Measurements from ENCODE around the gene CAMSAP3.

Gene CAMSAP3

GRCh38 chr19:7595466-7596133 is at the start of gene CAMSAP3:
TSS of gene CAMSAP3 (plus strand) at chr19:7595863. CDS start at chr19:7596003, 140 bp downstream.
- Histone ChIP-seq H3K4me3 (ENCODE audit: low read length) (peak within 1 kb of the TSS; percentile 80), H3K27ac (ENCODE audit: low read length) (no peak within 1 kb of the TSS), H3K4me1 (ENCODE audit: insufficient read depth, low read length) (no peaks in the 10 kb centered on the region; the same call in 1 of the 2 replicates), H3K36me3 (ENCODE audit: insufficient read depth, low read depth, low read length) (no peaks in the 10 kb centered on the region), H3K9ac (ENCODE audit: low read depth, low read length) (peak within 1 kb of the TSS; percentile 69; the same call in 1 of the 2 replicates), H3K27me3 (ENCODE audit: insufficient read depth, low read length) (peaks cover 26% of the 10 kb centered on the region), H3K9me3 (ENCODE audit: insufficient read depth, low read depth, low read length) (no peaks in the 10 kb centered on the region)

- Histone ChIP-seq H3K4me1 (ENCODE audit: insufficient read depth, low read length) (no peaks in the 10 kb centered on the region), H3K27ac (ENCODE audit: low read length) (no peak overlapping the region), H3K36me3 (ENCODE audit: insufficient read depth, low read depth, low read length) (peaks cover 26% of the 10 kb centered on the region), H3K9ac (ENCODE audit: low read depth, low read length) (no peak overlapping the region), H3K9me3 (ENCODE audit: insufficient read depth, low read depth, low read length) (no peaks in the 10 kb centered on the region), H3K4me3 (ENCODE audit: low read length) (no peak overlapping the region), H3K27me3 (ENCODE audit: insufficient read depth, low read length) (no peaks in the 10 kb centered on the region)
Measured at GRCh38 chr19:7545904-7546303, 49.8 kb upstream of the CAMSAP3 start.

GRCh38 chr19:7547159-7547558 is 48.5 kb upstream of the CAMSAP3 start:
- no peak overlapping the region for H3K27ac ChIP-seq (ENCODE audit: low read length)
- H3K4me3 ChIP-seq (ENCODE audit: low read length): no peak overlapping the region
- no peaks in the 10 kb centered on the region for H3K9me3 ChIP-seq (ENCODE audit: insufficient read depth, low read depth, low read length)
- no peak overlapping the region for H3K9ac ChIP-seq (ENCODE audit: low read depth, low read length)
- H3K36me3 ChIP-seq (ENCODE audit: insufficient read depth, low read depth, low read length): peaks cover 18% of the 10 kb centered on the region
- no peaks in the 10 kb centered on the region for H3K4me1 ChIP-seq (ENCODE audit: insufficient read depth, low read length)
- no peaks in the 10 kb centered on the region for H3K27me3 ChIP-seq (ENCODE audit: insufficient read depth, low read length)

- Histone ChIP-seq H3K27me3 (ENCODE audit: insufficient read depth, low read length) (no peaks in the 10 kb centered on the region), H3K9me3 (ENCODE audit: insufficient read depth, low read depth, low read length) (no peaks in the 10 kb centered on the region), H3K4me1 (ENCODE audit: insufficient read depth, low read length) (no peaks in the 10 kb centered on the region), H3K27ac (ENCODE audit: low read length) (no peak overlapping the region), H3K4me3 (ENCODE audit: low read length) (no peak overlapping the region), H3K36me3 (ENCODE audit: insufficient read depth, low read depth, low read length) (0 out of 2 replicates have a peak, but pooled peaks cover 7% of the 10 kb centered on the region), H3K9ac (ENCODE audit: low read depth, low read length) (no peak overlapping the region)
Measured at GRCh38 chr19:7549429-7550148, 46.1 kb upstream of the CAMSAP3 start.

- H3K36me3 ChIP-seq (ENCODE audit: insufficient read depth, low read depth, low read length): 0 out of 2 replicates have a peak, but pooled peaks cover 6% of the 10 kb centered on the region
- peak overlapping the region; percentile 59; the same call in 1 of the 2 replicates for H3K4me3 ChIP-seq (ENCODE audit: low read length)
- no peaks in the 10 kb centered on the region for H3K9me3 ChIP-seq (ENCODE audit: insufficient read depth, low read depth, low read length)
- no peaks in the 10 kb centered on the region for H3K27me3 ChIP-seq (ENCODE audit: insufficient read depth, low read length)
- no peak overlapping the region for H3K27ac ChIP-seq (ENCODE audit: low read length)
- H3K4me1 ChIP-seq (ENCODE audit: insufficient read depth, low read length): no peaks in the 10 kb centered on the region
- no peak overlapping the region for H3K9ac ChIP-seq (ENCODE audit: low read depth, low read length)
Measured at GRCh38 chr19:7550169-7550770, 45.4 kb upstream of the CAMSAP3 start.

GRCh38 chr19:7550987-7551761 is 44.5 kb upstream of the CAMSAP3 start:
- Histone ChIP-seq H3K27ac (ENCODE audit: low read length) (no peak overlapping the region), H3K4me1 (ENCODE audit: insufficient read depth, low read length) (no peaks in the 10 kb centered on the region), H3K27me3 (ENCODE audit: insufficient read depth, low read length) (no peaks in the 10 kb centered on the region), H3K9ac (ENCODE audit: low read depth, low read length) (no peak overlapping the region), H3K36me3 (ENCODE audit: insufficient read depth, low read depth, low read length) (peaks cover 5% of the 10 kb centered on the region; the same call in 1 of the 2 replicates), H3K4me3 (ENCODE audit: low read length) (peak overlapping the region; percentile 62; the same call in 1 of the 2 replicates), H3K9me3 (ENCODE audit: insufficient read depth, low read depth, low read length) (no peaks in the 10 kb centered on the region)

GRCh38 chr19:7552781-7553180 is 42.9 kb upstream of the CAMSAP3 start:
- H3K27ac ChIP-seq (ENCODE audit: low read length): no peak overlapping the region

GRCh38 chr19:7554565-7554964 is 41.1 kb upstream of the CAMSAP3 start:
- Histone ChIP-seq H3K9ac (ENCODE audit: low read depth, low read length) (no peak overlapping the region), H3K36me3 (ENCODE audit: insufficient read depth, low read depth, low read length) (peaks cover 33% of the 10 kb centered on the region), H3K27me3 (ENCODE audit: insufficient read depth, low read length) (no peaks in the 10 kb centered on the region), H3K9me3 (ENCODE audit: insufficient read depth, low read depth, low read length) (no peaks in the 10 kb centered on the region), H3K4me3 (ENCODE audit: low read length) (no peak overlapping the region), H3K4me1 (ENCODE audit: insufficient read depth, low read length) (no peaks in the 10 kb centered on the region), H3K27ac (ENCODE audit: low read length) (no peak overlapping the region)

More at GRCh38 chr19:7552781-7553180, 42.9 kb upstream of the CAMSAP3 start:
- no peak overlapping the region for H3K4me3 ChIP-seq (ENCODE audit: low read length)
- H3K9ac ChIP-seq (ENCODE audit: low read depth, low read length): no peak overlapping the region
- peaks cover 18% of the 10 kb centered on the region for H3K36me3 ChIP-seq (ENCODE audit: insufficient read depth, low read depth, low read length)
- no peaks in the 10 kb centered on the region for H3K4me1 ChIP-seq (ENCODE audit: insufficient read depth, low read length)
- H3K27me3 ChIP-seq (ENCODE audit: insufficient read depth, low read length): no peaks in the 10 kb centered on the region
- H3K9me3 ChIP-seq (ENCODE audit: insufficient read depth, low read depth, low read length): no peaks in the 10 kb centered on the region

GRCh38 chr19:7554990-7555864 is 40.4 kb upstream of the CAMSAP3 start:
- Histone ChIP-seq H3K4me1 (ENCODE audit: insufficient read depth, low read length) (no peaks in the 10 kb centered on the region), H3K27ac (ENCODE audit: low read length) (no peak overlapping the region), H3K9me3 (ENCODE audit: insufficient read depth, low read depth, low read length) (no peaks in the 10 kb centered on the region), H3K9ac (ENCODE audit: low read depth, low read length) (no peak overlapping the region), H3K36me3 (ENCODE audit: insufficient read depth, low read depth, low read length) (peaks cover 33% of the 10 kb centered on the region), H3K4me3 (ENCODE audit: low read length) (no peak overlapping the region), H3K27me3 (ENCODE audit: insufficient read depth, low read length) (no peaks in the 10 kb centered on the region)

GRCh38 chr19:7556696-7557315 is 38.9 kb upstream of the CAMSAP3 start:
- Histone ChIP-seq H3K4me3 (ENCODE audit: low read length) (no peak overlapping the region), H3K36me3 (ENCODE audit: insufficient read depth, low read depth, low read length) (peaks cover 33% of the 10 kb centered on the region), H3K9me3 (ENCODE audit: insufficient read depth, low read depth, low read length) (no peaks in the 10 kb centered on the region), H3K27me3 (ENCODE audit: insufficient read depth, low read length) (no peaks in the 10 kb centered on the region), H3K27ac (ENCODE audit: low read length) (no peak overlapping the region), H3K9ac (ENCODE audit: low read depth, low read length) (no peak overlapping the region), H3K4me1 (ENCODE audit: insufficient read depth, low read length) (no peaks in the 10 kb centered on the region)
